ENCODE results near the gene FAM163A. TPM values are rescaled to one million over a fixed set of nuclear protein-coding genes. Genes with fewer than 3 reads are reported as not detected.
A peak's percentile ranks its signal among the peaks of the same experiment; 100 is the strongest.

Gene FAM163A
- total and polyA plus RNA-seq, 4 donors = 0.09 TPM; not detected in 3

- H3K9ac ChIP-seq (ENCODE audit: insufficient read depth in 1 of 2, low read length in 2 of 2) = no peak overlapping the region
- peaks cover 0 to 5% (median 0%) of the 10 kb centered on the region in 4 donors for H3K9me3 ChIP-seq (ENCODE audit: control insufficient read depth in 4 of 4, insufficient read depth in 3 of 4, low read length in 3 of 4)
- peak; percentile 33 to 77 (median 61) for DNase-seq
- peaks cover 0 to 3% (median 0%) of the 10 kb centered on the region in 3 donors for H3K27me3 ChIP-seq (ENCODE audit: control insufficient read depth in 3 of 3, insufficient read depth in 3 of 3, low read length in 2 of 3)
- no peak overlapping the region for H3K4me3 ChIP-seq
- H3K36me3 ChIP-seq (ENCODE audit: control insufficient read depth in 4 of 4, insufficient read depth in 4 of 4, low read length in 4 of 4) = no peaks in the 10 kb centered on the region
- TF ChIP-seq CTCF (IDR thresholded peaks at IDR 0.05; ENCODE audit: control extremely low read depth, extremely low read depth) = no peak
- peaks cover 0 to 6% (median 0%) of the 10 kb centered on the region in 5 donors for H3K4me1 ChIP-seq (ENCODE audit: control insufficient read depth in 5 of 5, insufficient read depth in 5 of 5, low read length in 5 of 5)
- 31 to 34% methylated on average over 5 of the region's 5 CpGs for WGBS, 2 donors
- peak; percentile 41 for ATAC-seq (ENCODE audit: insufficient read depth, low FRiP score)
- H3K27ac ChIP-seq (ENCODE audit: low read depth in 1 of 2, low read length in 1 of 2) = no peak overlapping the region
Measured at GRCh38 chr1:179709841-179710329, 33.2 kb upstream of the FAM163A start.

- peaks cover 0 to 6% (median 0%) of the 10 kb centered on the region in 5 donors for H3K4me1 ChIP-seq (ENCODE audit: control insufficient read depth in 5 of 5, insufficient read depth in 5 of 5, low read length in 5 of 5)
- no peak overlapping the region for H3K27ac ChIP-seq (ENCODE audit: low read depth in 1 of 2, low read length in 1 of 2)
- no peak overlapping the region for H3K9ac ChIP-seq (ENCODE audit: insufficient read depth in 1 of 2, low read length in 2 of 2)
- 90 to 94% methylated on average over 1 of the region's 1 CpG for WGBS, 2 donors
- H3K27me3 ChIP-seq (ENCODE audit: control insufficient read depth in 3 of 3, insufficient read depth in 3 of 3, low read length in 2 of 3) = no peaks in the 10 kb centered on the region
- ATAC-seq (ENCODE audit: insufficient read depth, low FRiP score) (no peak), DNase-seq (no peak)
- H3K4me3 ChIP-seq = no peak overlapping the region
- no peaks in the 10 kb centered on the region for H3K36me3 ChIP-seq (ENCODE audit: control insufficient read depth in 4 of 4, insufficient read depth in 4 of 4, low read length in 4 of 4)
- H3K9me3 ChIP-seq (ENCODE audit: control insufficient read depth in 4 of 4, insufficient read depth in 3 of 4, low read length in 3 of 4) = peaks cover 0 to 20% (median 3%) of the 10 kb centered on the region in 4 donors
- TF ChIP-seq CTCF (IDR thresholded peaks at IDR 0.05; ENCODE audit: control extremely low read depth, extremely low read depth) = no peak
Measured at GRCh38 chr1:179714159-179714558, 28.9 kb upstream of the FAM163A start.

- Histone ChIP-seq H3K27ac (ENCODE audit: low read depth in 1 of 2, low read length in 1 of 2) (no peak overlapping the region), H3K9me3 (ENCODE audit: control insufficient read depth in 4 of 4, insufficient read depth in 3 of 4, low read length in 3 of 4) (peaks cover 0 to 20% (median 3%) of the 10 kb centered on the region in 4 donors), H3K27me3 (ENCODE audit: control insufficient read depth in 3 of 3, insufficient read depth in 3 of 3, low read length in 2 of 3) (no peaks in the 10 kb centered on the region), H3K9ac (ENCODE audit: insufficient read depth in 1 of 2, low read length in 2 of 2) (no peak overlapping the region), H3K4me3 (no peak overlapping the region), H3K36me3 (ENCODE audit: control insufficient read depth in 4 of 4, insufficient read depth in 4 of 4, low read length in 4 of 4) (no peaks in the 10 kb centered on the region), H3K4me1 (ENCODE audit: control insufficient read depth in 5 of 5, insufficient read depth in 5 of 5, low read length in 5 of 5) (peaks cover 0 to 6% (median 0%) of the 10 kb centered on the region in 5 donors)
- ATAC-seq (ENCODE audit: insufficient read depth, low FRiP score) (no peak), DNase-seq (no peak)
- TF ChIP-seq CTCF (IDR thresholded peaks at IDR 0.05; ENCODE audit: control extremely low read depth, extremely low read depth) = no peak
Measured at GRCh38 chr1:179714623-179715022, 28.5 kb upstream of the FAM163A start.

- H3K9ac ChIP-seq (ENCODE audit: insufficient read depth in 1 of 2, low read length in 2 of 2) = no peak overlapping the region
- peaks cover 0 to 29% (median 6%) of the 10 kb centered on the region in 4 donors for H3K9me3 ChIP-seq (ENCODE audit: control insufficient read depth in 4 of 4, insufficient read depth in 3 of 4, low read length in 3 of 4)
- H3K4me3 ChIP-seq = no peak overlapping the region
- H3K27ac ChIP-seq (ENCODE audit: low read depth in 1 of 2, low read length in 1 of 2) = no peak overlapping the region
- TF ChIP-seq CTCF (IDR thresholded peaks at IDR 0.05; ENCODE audit: control extremely low read depth, extremely low read depth) = no peak
- DNase-seq (no peak), ATAC-seq (ENCODE audit: insufficient read depth, low FRiP score) (no peak)
- H3K4me1 ChIP-seq (ENCODE audit: control insufficient read depth in 5 of 5, insufficient read depth in 5 of 5, low read length in 5 of 5) = no peaks in the 10 kb centered on the region
- H3K36me3 ChIP-seq (ENCODE audit: control insufficient read depth in 4 of 4, insufficient read depth in 4 of 4, low read length in 4 of 4) = no peaks in the 10 kb centered on the region
- H3K27me3 ChIP-seq (ENCODE audit: control insufficient read depth in 3 of 3, insufficient read depth in 3 of 3, low read length in 2 of 3) = no peaks in the 10 kb centered on the region
Measured at GRCh38 chr1:179719272-179719671, 23.8 kb upstream of the FAM163A start.

Data from lung (tissue), 12 donors.